SJCRH30 (cell line): Measurements from ENCODE around the gene HS6ST3. TPM values are rescaled to one million over a fixed set of nuclear protein-coding genes. Genes with fewer than 3 reads are reported as not detected.

Experiments
- DNase-seq, 2 experiments: peaks; one replicate each; pipeline ENCODE4 v3.0.0-alpha.2; 2015 to 2020
- H3K27ac ChIP-seq: fragments of 250-450 bp; sonication (Bioruptor Pico); 2 replicates; pipeline ENCODE4 v1.5.1; 2020; ENCODE audit warnings: mild to moderate bottlenecking, moderate library complexity
- H3K27me3 ChIP-seq: fragments of 250-450 bp; sonication (Bioruptor Pico); 2 replicates; pipeline ENCODE4 v1.5.1; 2020; ENCODE audit warnings: mild to moderate bottlenecking, moderate library complexity
- H3K36me3 ChIP-seq: fragments of 250-450 bp; sonication (Bioruptor Pico); 2 replicates; pipeline ENCODE4 v1.5.1; 2020; ENCODE audit warnings: mild to moderate bottlenecking, moderate library complexity
- H3K4me1 ChIP-seq: fragments of 250-450 bp; sonication (Bioruptor Pico); 2 replicates; pipeline ENCODE4 v1.5.1; 2020; ENCODE audit warnings: mild to moderate bottlenecking, moderate library complexity
- H3K4me3 ChIP-seq: fragments of 250-450 bp; sonication (Bioruptor Pico); 2 replicates; pipeline ENCODE4 v1.5.1; 2020; ENCODE audit warnings: mild to moderate bottlenecking, moderate library complexity
- H3K9me3 ChIP-seq: fragments of 250-450 bp; sonication (Bioruptor Pico); replicated peaks from 2 replicates; pipeline ENCODE4 v1.5.1; 2020; ENCODE audit warnings: mild to moderate bottlenecking, moderate library complexity
- total RNA-seq: library from RNA; depleted of rRNA; stranded (reverse); fragments of >200 nt; shearing (Covaris generic); gene quantifications from 2 replicates; pipeline ENCODE4 v1.2.3, GENCODE V29; 2014

The HS6ST3 gene
- total RNA-seq, 1 experiment from 2014 or later = 0.02 TPM

GRCh38 chr13:96615252-96615651 is 525.3 kb downstream of the HS6ST3 start:
- no peak for DNase-seq
- Histone ChIP-seq H3K9me3 (no peaks in the 10 kb centered on the region), H3K27ac (no peak overlapping the region)

GRCh38 chr13:96617528-96617927 is 527.6 kb downstream of the HS6ST3 start:
- Histone ChIP-seq H3K4me1 (no peaks in the 10 kb centered on the region), H3K36me3 (no peaks in the 10 kb centered on the region), H3K27me3 (no peaks in the 10 kb centered on the region), H3K27ac (no peak overlapping the region), H3K4me3 (no peak overlapping the region), H3K9me3 (no peaks in the 10 kb centered on the region)
- no peak for DNase-seq

More at GRCh38 chr13:96615252-96615651, 525.3 kb downstream of the HS6ST3 start:
- Histone ChIP-seq H3K4me3 (no peak overlapping the region), H3K4me1 (no peaks in the 10 kb centered on the region), H3K36me3 (no peaks in the 10 kb centered on the region), H3K27me3 (no peaks in the 10 kb centered on the region)

- Histone ChIP-seq H3K27ac (no peak overlapping the region), H3K36me3 (no peaks in the 10 kb centered on the region), H3K4me3 (no peak overlapping the region)
These were observed 531.8 kb downstream of the HS6ST3 start for GRCh38 chr13:96621634-96622183.

GRCh38 chr13:96629331-96629730 is 539.4 kb downstream of the HS6ST3 start:
- DNase-seq = no peak
- H3K4me3 ChIP-seq = no peak overlapping the region

More at GRCh38 chr13:96621634-96622183, 531.8 kb downstream of the HS6ST3 start:
- Histone ChIP-seq H3K4me1 (no peaks in the 10 kb centered on the region), H3K9me3 (no peaks in the 10 kb centered on the region), H3K27me3 (no peaks in the 10 kb centered on the region)
- no peak for DNase-seq

GRCh38 chr13:96632536-96633320 is 542.8 kb downstream of the HS6ST3 start:
- Histone ChIP-seq H3K9me3 (no peaks in the 10 kb centered on the region), H3K4me3 (no peak overlapping the region), H3K36me3 (no peaks in the 10 kb centered on the region), H3K4me1 (no peaks in the 10 kb centered on the region), H3K27ac (no peak overlapping the region), H3K27me3 (no peaks in the 10 kb centered on the region)
- no peak for DNase-seq

More at GRCh38 chr13:96629331-96629730, 539.4 kb downstream of the HS6ST3 start:
- Histone ChIP-seq H3K27me3 (no peaks in the 10 kb centered on the region), H3K27ac (no peak overlapping the region), H3K36me3 (no peaks in the 10 kb centered on the region), H3K9me3 (no peaks in the 10 kb centered on the region), H3K4me1 (no peaks in the 10 kb centered on the region)

- Histone ChIP-seq H3K9me3 (no peaks in the 10 kb centered on the region), H3K27ac (no peak overlapping the region), H3K36me3 (no peaks in the 10 kb centered on the region), H3K4me3 (no peak overlapping the region), H3K4me1 (no peaks in the 10 kb centered on the region), H3K27me3 (no peaks in the 10 kb centered on the region)
- no peak for DNase-seq
These were observed 546.2 kb downstream of the HS6ST3 start for GRCh38 chr13:96636001-96636709.

- Histone ChIP-seq H3K36me3 (no peaks in the 10 kb centered on the region), H3K9me3 (no peaks in the 10 kb centered on the region), H3K27me3 (no peaks in the 10 kb centered on the region), H3K4me3 (no peak overlapping the region), H3K4me1 (no peaks in the 10 kb centered on the region), H3K27ac (no peak overlapping the region)
- no peak for DNase-seq
These were observed 547.1 kb downstream of the HS6ST3 start for GRCh38 chr13:96637039-96637438.

- H3K4me1 ChIP-seq = no peaks in the 10 kb centered on the region
- no peak for DNase-seq
- no peaks in the 10 kb centered on the region for H3K9me3 ChIP-seq
- no peak overlapping the region for H3K4me3 ChIP-seq
- no peaks in the 10 kb centered on the region for H3K36me3 ChIP-seq
- H3K27ac ChIP-seq = no peak overlapping the region
- no peaks in the 10 kb centered on the region for H3K27me3 ChIP-seq
These were observed 556.2 kb downstream of the HS6ST3 start for GRCh38 chr13:96646101-96646500.

- Histone ChIP-seq H3K4me3 (no peak overlapping the region), H3K27ac (no peak overlapping the region), H3K36me3 (no peaks in the 10 kb centered on the region), H3K4me1 (no peaks in the 10 kb centered on the region), H3K27me3 (no peaks in the 10 kb centered on the region), H3K9me3 (no peaks in the 10 kb centered on the region)
- DNase-seq = no peak
These were observed 556.8 kb downstream of the HS6ST3 start for GRCh38 chr13:96646515-96647211.

- no peaks in the 10 kb centered on the region for H3K9me3 ChIP-seq
- H3K4me1 ChIP-seq = no peaks in the 10 kb centered on the region
- no peaks in the 10 kb centered on the region for H3K36me3 ChIP-seq
- H3K4me3 ChIP-seq = no peak overlapping the region
- H3K27ac ChIP-seq = no peak overlapping the region
- H3K27me3 ChIP-seq = no peaks in the 10 kb centered on the region
- DNase-seq = no peak
These were observed 560.5 kb downstream of the HS6ST3 start for GRCh38 chr13:96650301-96650886.

GRCh38 chr13:96651598-96651997 is 561.7 kb downstream of the HS6ST3 start:
- no peaks in the 10 kb centered on the region for H3K4me1 ChIP-seq
- H3K4me3 ChIP-seq = no peak overlapping the region
- peaks cover 2% of the 10 kb centered on the region; the same call in 1 of the 2 replicates for H3K27me3 ChIP-seq
- no peak for DNase-seq
- H3K36me3 ChIP-seq = no peaks in the 10 kb centered on the region
- no peak overlapping the region for H3K27ac ChIP-seq
- no peaks in the 10 kb centered on the region for H3K9me3 ChIP-seq

- Histone ChIP-seq H3K27me3 (peaks cover 2% of the 10 kb centered on the region; the same call in 1 of the 2 replicates), H3K27ac (no peak overlapping the region), H3K36me3 (no peaks in the 10 kb centered on the region), H3K9me3 (no peaks in the 10 kb centered on the region), H3K4me3 (no peak overlapping the region), H3K4me1 (no peaks in the 10 kb centered on the region)
- DNase-seq = no peak
These were observed 562.6 kb downstream of the HS6ST3 start for GRCh38 chr13:96652506-96652905.

- DNase-seq = no peak
- Histone ChIP-seq H3K27me3 (no peaks in the 10 kb centered on the region), H3K4me1 (no peaks in the 10 kb centered on the region), H3K36me3 (no peaks in the 10 kb centered on the region), H3K4me3 (no peak overlapping the region), H3K9me3 (no peaks in the 10 kb centered on the region), H3K27ac (no peak overlapping the region)
These were observed 571.7 kb downstream of the HS6ST3 start for GRCh38 chr13:96661612-96662011.

GRCh38 chr13:96662036-96662435 is 572.1 kb downstream of the HS6ST3 start:
- DNase-seq = no peak
- Histone ChIP-seq H3K4me3 (no peak overlapping the region), H3K27ac (no peak overlapping the region), H3K9me3 (no peaks in the 10 kb centered on the region), H3K4me1 (no peaks in the 10 kb centered on the region), H3K36me3 (no peaks in the 10 kb centered on the region), H3K27me3 (no peaks in the 10 kb centered on the region)
